ENCODE data around the gene ABHD6.

ABHD6 gene

GRCh38 chr3:58324391-58325390, 87.1 kb downstream of the ABHD6 start:
- Histone ChIP-seq H3K4me3 (ENCODE audit: low read length) (no peak overlapping the region), H3K4me1 (ENCODE audit: control insufficient read depth, insufficient read depth, low read length) (peaks cover 3% of the 10 kb centered on the region), H3K9ac (ENCODE audit: low read length) (no peak overlapping the region), H3K27me3 (ENCODE audit: control insufficient read depth, insufficient read depth, low read length) (no peaks in the 10 kb centered on the region), H3K36me3 (ENCODE audit: control insufficient read depth, insufficient read depth, low read length) (no peaks in the 10 kb centered on the region), H3K27ac (ENCODE audit: low read depth, low read length) (peak overlapping the region; percentile 45)

- Histone ChIP-seq H3K27ac (ENCODE audit: low read depth, low read length) (peak overlapping the region; percentile 45), H3K4me1 (ENCODE audit: control insufficient read depth, insufficient read depth, low read length) (peaks cover 3% of the 10 kb centered on the region), H3K9ac (ENCODE audit: low read length) (no peak overlapping the region)
Measured at GRCh38 chr3:58325525-58325992, 88.0 kb downstream of the ABHD6 start.

GRCh38 chr3:58326267-58326900, 88.8 kb downstream of the ABHD6 start:
- H3K4me3 ChIP-seq (ENCODE audit: low read length): no peak overlapping the region
- H3K36me3 ChIP-seq (ENCODE audit: control insufficient read depth, insufficient read depth, low read length): no peaks in the 10 kb centered on the region
- peaks cover 3% of the 10 kb centered on the region for H3K4me1 ChIP-seq (ENCODE audit: control insufficient read depth, insufficient read depth, low read length)
- no peak overlapping the region for H3K9ac ChIP-seq (ENCODE audit: low read length)
- H3K27ac ChIP-seq (ENCODE audit: low read depth, low read length): no peak overlapping the region
- no peaks in the 10 kb centered on the region for H3K27me3 ChIP-seq (ENCODE audit: control insufficient read depth, insufficient read depth, low read length)

More at GRCh38 chr3:58325525-58325992, 88.0 kb downstream of the ABHD6 start:
- H3K36me3 ChIP-seq (ENCODE audit: control insufficient read depth, insufficient read depth, low read length): no peaks in the 10 kb centered on the region
- H3K27me3 ChIP-seq (ENCODE audit: control insufficient read depth, insufficient read depth, low read length): no peaks in the 10 kb centered on the region
- H3K4me3 ChIP-seq (ENCODE audit: low read length): no peak overlapping the region

GRCh38 chr3:58329150-58329921, 91.7 kb downstream of the ABHD6 start:
- no peak overlapping the region for H3K27ac ChIP-seq (ENCODE audit: low read depth, low read length)
- H3K4me1 ChIP-seq (ENCODE audit: control insufficient read depth, insufficient read depth, low read length): peaks cover 3% of the 10 kb centered on the region
- no peak overlapping the region for H3K9ac ChIP-seq (ENCODE audit: low read length)
- no peaks in the 10 kb centered on the region for H3K36me3 ChIP-seq (ENCODE audit: control insufficient read depth, insufficient read depth, low read length)
- no peaks in the 10 kb centered on the region for H3K27me3 ChIP-seq (ENCODE audit: control insufficient read depth, insufficient read depth, low read length)
- no peak overlapping the region for H3K4me3 ChIP-seq (ENCODE audit: low read length)

GRCh38 chr3:58329922-58330413, 92.4 kb downstream of the ABHD6 start:
- Histone ChIP-seq H3K9ac (ENCODE audit: low read length) (no peak overlapping the region), H3K36me3 (ENCODE audit: control insufficient read depth, insufficient read depth, low read length) (no peaks in the 10 kb centered on the region), H3K4me1 (ENCODE audit: control insufficient read depth, insufficient read depth, low read length) (peaks cover 5% of the 10 kb centered on the region), H3K4me3 (ENCODE audit: low read length) (no peak overlapping the region), H3K27me3 (ENCODE audit: control insufficient read depth, insufficient read depth, low read length) (no peaks in the 10 kb centered on the region), H3K27ac (ENCODE audit: low read depth, low read length) (no peak overlapping the region)

- no peak overlapping the region for H3K9ac ChIP-seq (ENCODE audit: low read length)
- no peak overlapping the region for H3K27ac ChIP-seq (ENCODE audit: low read depth, low read length)
- H3K27me3 ChIP-seq (ENCODE audit: control insufficient read depth, insufficient read depth, low read length): no peaks in the 10 kb centered on the region
- H3K4me3 ChIP-seq (ENCODE audit: low read length): no peak overlapping the region
- no peaks in the 10 kb centered on the region for H3K36me3 ChIP-seq (ENCODE audit: control insufficient read depth, insufficient read depth, low read length)
- peaks cover 5% of the 10 kb centered on the region for H3K4me1 ChIP-seq (ENCODE audit: control insufficient read depth, insufficient read depth, low read length)
Measured at GRCh38 chr3:58331593-58332152, 94.1 kb downstream of the ABHD6 start.

- Histone ChIP-seq H3K4me1 (ENCODE audit: control insufficient read depth, insufficient read depth, low read length) (peaks cover 5% of the 10 kb centered on the region), H3K9ac (ENCODE audit: low read length) (peak within 1 kb of the TSS; percentile 57), H3K36me3 (ENCODE audit: control insufficient read depth, insufficient read depth, low read length) (no peaks in the 10 kb centered on the region), H3K27ac (ENCODE audit: low read depth, low read length) (peak within 1 kb of the TSS; percentile 54), H3K4me3 (ENCODE audit: low read length) (peak within 1 kb of the TSS; percentile 89), H3K27me3 (ENCODE audit: control insufficient read depth, insufficient read depth, low read length) (no peaks in the 10 kb centered on the region)
Measured at GRCh38 chr3:58332575-58333188, 95.1 kb downstream of the ABHD6 start, which contains the start of gene PXK. Gene PXK, plus strand, starts transcription at chr3:58332892. Its CDS starts 97 bp downstream, at chr3:58332989.

- Histone ChIP-seq H3K27ac (ENCODE audit: low read depth, low read length) (peak overlapping the region; percentile 43), H3K4me1 (ENCODE audit: control insufficient read depth, insufficient read depth, low read length) (peaks cover 5% of the 10 kb centered on the region), H3K9ac (ENCODE audit: low read length) (no peak overlapping the region), H3K4me3 (ENCODE audit: low read length) (peak overlapping the region; percentile 89), H3K36me3 (ENCODE audit: control insufficient read depth, insufficient read depth, low read length) (no peaks in the 10 kb centered on the region), H3K27me3 (ENCODE audit: control insufficient read depth, insufficient read depth, low read length) (no peaks in the 10 kb centered on the region)
Measured at GRCh38 chr3:58333206-58334012, 95.8 kb downstream of the ABHD6 start.

- Histone ChIP-seq H3K27ac (ENCODE audit: low read depth, low read length) (peak overlapping the region; percentile 43), H3K4me1 (ENCODE audit: control insufficient read depth, insufficient read depth, low read length) (peaks cover 5% of the 10 kb centered on the region), H3K4me3 (ENCODE audit: low read length) (peak overlapping the region; percentile 89), H3K27me3 (ENCODE audit: control insufficient read depth, insufficient read depth, low read length) (no peaks in the 10 kb centered on the region), H3K36me3 (ENCODE audit: control insufficient read depth, insufficient read depth, low read length) (no peaks in the 10 kb centered on the region), H3K9ac (ENCODE audit: low read length) (no peak overlapping the region)
Measured at GRCh38 chr3:58334013-58334321, 96.4 kb downstream of the ABHD6 start.

- Histone ChIP-seq H3K9ac (ENCODE audit: low read length) (no peak overlapping the region), H3K27me3 (ENCODE audit: control insufficient read depth, insufficient read depth, low read length) (no peaks in the 10 kb centered on the region), H3K36me3 (ENCODE audit: control insufficient read depth, insufficient read depth, low read length) (no peaks in the 10 kb centered on the region), H3K27ac (ENCODE audit: low read depth, low read length) (peak overlapping the region; percentile 32), H3K4me1 (ENCODE audit: control insufficient read depth, insufficient read depth, low read length) (peaks cover 5% of the 10 kb centered on the region), H3K4me3 (ENCODE audit: low read length) (peak overlapping the region; percentile 89)
Measured at GRCh38 chr3:58334506-58334884, 96.9 kb downstream of the ABHD6 start.

- H3K36me3 ChIP-seq (ENCODE audit: control insufficient read depth, insufficient read depth, low read length): no peaks in the 10 kb centered on the region
- H3K27me3 ChIP-seq (ENCODE audit: control insufficient read depth, insufficient read depth, low read length): no peaks in the 10 kb centered on the region
- peaks cover 5% of the 10 kb centered on the region for H3K4me1 ChIP-seq (ENCODE audit: control insufficient read depth, insufficient read depth, low read length)
- peak overlapping the region; percentile 44 for H3K27ac ChIP-seq (ENCODE audit: low read depth, low read length)
- H3K4me3 ChIP-seq (ENCODE audit: low read length): no peak overlapping the region
- H3K9ac ChIP-seq (ENCODE audit: low read length): no peak overlapping the region
Measured at GRCh38 chr3:58335652-58335947, 98.0 kb downstream of the ABHD6 start.

All from rectal smooth muscle tissue (tissue), 1 donor.